ENCODE data around the gene RXRG. TPM values are rescaled to one million over a fixed set of nuclear protein-coding genes. Genes with fewer than 3 reads are reported as not detected.

The RXRG gene
- total and polyA plus RNA-seq, 2 of the 8 experiments (the other 6 are each of a cell fraction or from before 2014, with no cell fraction given): not detected

DNA sequence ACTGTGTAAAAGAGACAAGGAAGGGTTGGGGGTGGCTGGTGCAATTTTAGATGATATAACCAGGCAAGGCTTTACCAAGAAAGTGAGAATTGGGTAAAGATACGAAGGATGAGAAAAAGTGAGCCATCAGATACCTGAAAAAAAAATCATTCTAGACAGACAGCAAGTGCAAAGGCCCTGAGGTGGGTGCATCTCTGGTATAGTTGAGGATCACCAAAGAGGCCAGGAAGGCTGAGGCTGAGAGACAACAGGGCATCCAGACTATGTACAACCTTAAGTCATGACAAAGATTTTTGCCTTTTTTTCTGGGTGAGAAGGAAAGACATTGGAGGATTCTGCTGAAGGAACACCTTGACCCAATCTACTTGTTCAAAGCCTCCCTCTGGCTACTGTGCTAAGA is 29.9 kb downstream of the RXRG start:
- 88% methylated on average over 1 of the region's 1 CpG; no CpG with 5 or more reads in 1 of the 2 experiments for WGBS, 2 experiments (ENCODE audit: extremely low coverage in 1 of 2, insufficient coverage in 1 of 2, insufficient read length in 1 of 2, insufficient replicate concordance in 2 of 2, low coverage in 1 of 2, low lambda C conversion rate in 2 of 2, missing lambda C conversion rate in 1 of 2)
- Histone ChIP-seq H2BK20ac (ENCODE audit: low read length) (no peak overlapping the region), H3K9me3 (ENCODE audit: insufficient read depth in 2 of 2, low read depth in 1 of 2, low read length in 1 of 2) (no peaks in the 10 kb centered on the region), H2BK120ac (replicated peaks; ENCODE audit: low read depth, low read length) (no peak overlapping the region), H4K91ac (replicated peaks; ENCODE audit: insufficient read length, low read length) (no peak overlapping the region), H3K18ac (ENCODE audit: extremely low read depth, low read length) (no peak overlapping the region), H3K9ac (replicated peaks in 1 of 4; ENCODE audit: extremely low read depth in 1 of 4, low read depth in 3 of 4, low read length in 3 of 4) (no peak overlapping the region; a peak in 2 of 7 replicates), H4K8ac (ENCODE audit: extremely low read depth, insufficient read depth, low read length) (no peak overlapping the region), H2BK5ac (ENCODE audit: low read depth, low read length) (no peak overlapping the region), H3K4me3 (ENCODE audit: extremely low read depth in 1 of 4, insufficient read depth in 2 of 4, low read depth in 3 of 4, low read length in 4 of 4) (no peak overlapping the region), H2AFZ (ENCODE audit: low read length) (no peak overlapping the region), H3K14ac (ENCODE audit: insufficient read length) (no peak overlapping the region), H2AK5ac (ENCODE audit: low read depth, low read length) (no peak overlapping the region), H3K79me1 (ENCODE audit: low read depth, low read length) (no peaks in the 10 kb centered on the region), H3K4ac (replicated peaks; ENCODE audit: insufficient read length, low read depth, low read length) (no peak overlapping the region), H3K23ac (ENCODE audit: insufficient read length) (no peak overlapping the region), H3K4me2 (ENCODE audit: insufficient read depth in 1 of 2, low read depth in 2 of 2, low read length in 2 of 2) (no peak overlapping the region), H3K36me3 (ENCODE audit: control insufficient read depth in 2 of 4, insufficient read depth in 4 of 4, low read length in 3 of 4) (no peaks in the 10 kb centered on the region), H2BK12ac (ENCODE audit: low read depth, low read length) (no peak overlapping the region), H3K23me2 (ENCODE audit: low read depth, low read length) (no peaks in the 10 kb centered on the region), H3K27ac (ENCODE audit: low read depth, low read length) (no peak overlapping the region), H2BK15ac (ENCODE audit: low read length) (no peak overlapping the region), H3K79me2 (ENCODE audit: control insufficient read depth in 1 of 2, insufficient read depth in 2 of 2, low read length in 2 of 2) (no peaks in the 10 kb centered on the region), H3K27me3 (replicated peaks in 1 of 4; ENCODE audit: control insufficient read depth in 3 of 4, extremely low read depth in 1 of 4, insufficient read depth in 3 of 4, low read length in 3 of 4) (peaks cover 0 to 2% (median 0%) of the 10 kb centered on the region in 4 experiments; a peak in 3 of 7 replicates), H4K20me1 (replicated peaks in 1 of 2; ENCODE audit: control insufficient read depth in 1 of 2, insufficient read depth in 2 of 2, low read length in 2 of 2) (no peaks in the 10 kb centered on the region), H3K56ac (replicated peaks; ENCODE audit: insufficient read length, low read depth, low read length) (no peak overlapping the region), H3K4me1 (replicated peaks in 1 of 4; ENCODE audit: control insufficient read depth in 3 of 4, insufficient read depth in 4 of 4, low read length in 3 of 4) (no peaks in the 10 kb centered on the region), H4K5ac (ENCODE audit: insufficient read length, low read depth, low read length) (no peak overlapping the region)
- no peak for DNase-seq (ENCODE audit: low read depth in 1 of 2, low spot score in 2 of 2)
- CTCF ChIA-PET (ENCODE audit: partially characterized antibody): interaction anchor here (2.1 to 12.4 kb wide), 2 partner anchors 13 to 178 kb away, joined by 6 to 337 read pairs; no protein-coding TSS in a partner anchor
- POLR2A ChIA-PET (ENCODE audit: partially characterized antibody): no interaction called here
- no peak for FAIRE-seq
- TF ChIP-seq TEAD4 (IDR thresholded peaks at IDR 0.05; ENCODE audit: low read depth, low read length) (no peak), EZH2 (IDR thresholded peaks at IDR 0.05; ENCODE audit: low read depth, low read length, severe bottlenecking) (no peak), POU5F1 (IDR thresholded peaks at IDR 0.05; ENCODE audit: low read depth, low read length) (no peak), SIX5 (IDR thresholded peaks at IDR 0.05; ENCODE audit: low read depth, low read length) (no peak), FOSL1 (IDR thresholded peaks at IDR 0.05; ENCODE audit: insufficient read depth, low read depth, low read length) (no peak), KDM4A (IDR thresholded peaks at IDR 0.05; ENCODE audit: low read depth, low read length, severe bottlenecking) (no peak), RXRA (IDR thresholded peaks at IDR 0.05; ENCODE audit: insufficient read depth, low read depth, low read length) (no peak), JUN (IDR thresholded peaks at IDR 0.05; ENCODE audit: low read depth, low read length) (no peak), TAF1 (IDR thresholded peaks at IDR 0.05; ENCODE audit: low read depth, low read length) (no peak), ASH2L (IDR thresholded peaks at IDR 0.05; ENCODE audit: low read length) (no peak), CHD2 (IDR thresholded peaks at IDR 0.05; ENCODE audit: low read length) (no peak), CEBPB (IDR thresholded peaks at IDR 0.05; ENCODE audit: low read depth, low read length) (no peak), RFX5 (IDR thresholded peaks at IDR 0.05; ENCODE audit: borderline replicate concordance, low read depth, low read length) (no peak)
- TF ChIP-seq, protein P1, sequence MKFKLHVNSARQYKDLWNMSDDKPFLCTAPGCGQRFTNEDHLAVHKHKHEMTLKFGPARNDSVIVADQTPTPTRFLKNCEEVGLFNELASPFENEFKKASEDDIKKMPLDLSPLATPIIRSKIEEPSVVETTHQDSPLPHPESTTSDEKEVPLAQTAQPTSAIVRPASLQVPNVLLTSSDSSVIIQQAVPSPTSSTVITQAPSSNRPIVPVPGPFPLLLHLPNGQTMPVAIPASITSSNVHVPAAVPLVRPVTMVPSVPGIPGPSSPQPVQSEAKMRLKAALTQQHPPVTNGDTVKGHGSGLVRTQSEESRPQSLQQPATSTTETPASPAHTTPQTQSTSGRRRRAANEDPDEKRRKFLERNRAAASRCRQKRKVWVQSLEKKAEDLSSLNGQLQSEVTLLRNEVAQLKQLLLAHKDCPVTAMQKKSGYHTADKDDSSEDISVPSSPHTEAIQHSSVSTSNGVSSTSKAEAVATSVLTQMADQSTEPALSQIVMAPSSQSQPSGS (IDR thresholded peaks at IDR 0.05; ENCODE audit: low read length): no peak
